Endothelial cell of umbilical vein (primary cell): Measurements from ENCODE around the gene BMPR1A.

Experiments used
- EZH2 ChIP-seq: IDR thresholded peaks from 2 replicates; pipeline ENCODE4 v1.6.1; 2012; ENCODE audit warnings: borderline replicate concordance, low read depth, mild to moderate bottlenecking, moderate library complexity, low read length, inconsistent platforms; ENCODE audit not compliant: severe bottlenecking
- MYC ChIP-seq: IDR thresholded peaks from one replicate; pipeline ENCODE4 v1.6.1; 2011; ENCODE audit warnings: mild to moderate bottlenecking, low read depth, low read length
- POLR2A ChIP-seq: IDR thresholded peaks from 2 replicates; pipeline ENCODE4 v1.6.1; 2012; ENCODE audit warnings: low read depth, mild to moderate bottlenecking, control low read depth, low read length
- TF ChIP-seq, protein P1 (sequence below), 2 donors: IDR thresholded peaks; 1 replicate in 1 of 2; 2 replicates in 1 of 2; pipeline ENCODE4 v1.5.1; 2011; ENCODE audit warnings: low read length in 2 of 2, mild to moderate bottlenecking in 2 of 2, moderate library complexity in 2 of 2, control low read depth in 1 of 2, inconsistent platforms in 1 of 2, low read depth in 1 of 2; ENCODE audit not compliant: insufficient read depth in 1 of 2; ENCODE audit errors: extremely low read depth in 1 of 2

DNA sequence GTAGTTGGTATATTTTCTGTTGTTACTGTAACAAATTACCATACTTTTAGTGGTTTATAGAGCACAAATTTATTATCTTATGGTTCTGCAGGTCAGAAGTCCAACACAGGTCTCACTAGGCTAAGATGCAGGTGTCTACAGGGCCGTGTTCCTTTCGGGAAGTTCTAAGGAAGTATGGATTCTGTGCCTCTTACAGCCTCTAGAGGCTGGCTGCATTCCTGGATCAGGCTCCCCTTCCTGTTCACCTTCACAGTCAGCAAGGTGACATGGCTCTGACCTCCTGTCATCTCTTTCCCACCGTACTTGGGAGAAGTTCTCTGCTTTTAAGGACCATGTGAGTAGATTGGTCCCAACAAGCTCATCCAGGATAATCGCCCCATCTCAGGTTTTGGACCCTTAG, 37.3 kb downstream of the BMPR1A start:
- TF ChIP-seq EZH2: no peak
- TF ChIP-seq, protein P1, sequence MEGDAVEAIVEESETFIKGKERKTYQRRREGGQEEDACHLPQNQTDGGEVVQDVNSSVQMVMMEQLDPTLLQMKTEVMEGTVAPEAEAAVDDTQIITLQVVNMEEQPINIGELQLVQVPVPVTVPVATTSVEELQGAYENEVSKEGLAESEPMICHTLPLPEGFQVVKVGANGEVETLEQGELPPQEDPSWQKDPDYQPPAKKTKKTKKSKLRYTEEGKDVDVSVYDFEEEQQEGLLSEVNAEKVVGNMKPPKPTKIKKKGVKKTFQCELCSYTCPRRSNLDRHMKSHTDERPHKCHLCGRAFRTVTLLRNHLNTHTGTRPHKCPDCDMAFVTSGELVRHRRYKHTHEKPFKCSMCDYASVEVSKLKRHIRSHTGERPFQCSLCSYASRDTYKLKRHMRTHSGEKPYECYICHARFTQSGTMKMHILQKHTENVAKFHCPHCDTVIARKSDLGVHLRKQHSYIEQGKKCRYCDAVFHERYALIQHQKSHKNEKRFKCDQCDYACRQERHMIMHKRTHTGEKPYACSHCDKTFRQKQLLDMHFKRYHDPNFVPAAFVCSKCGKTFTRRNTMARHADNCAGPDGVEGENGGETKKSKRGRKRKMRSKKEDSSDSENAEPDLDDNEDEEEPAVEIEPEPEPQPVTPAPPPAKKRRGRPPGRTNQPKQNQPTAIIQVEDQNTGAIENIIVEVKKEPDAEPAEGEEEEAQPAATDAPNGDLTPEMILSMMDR (IDR thresholded peaks at IDR 0.05; ENCODE audit: extremely low read depth in 1 of 2, insufficient read depth in 1 of 2, low read depth in 1 of 2, low read length in 2 of 2): no peak
- no peak for TF ChIP-seq MYC
- TF ChIP-seq POLR2A: no peak
